ENCODE measurements around the gene AUTS2.

AUTS2 gene

GRCh38 chr7:70377957-70378356 lies 779.7 kb downstream of the AUTS2 start:
- no peak for DNase-seq (ENCODE audit: low read depth in 1 of 2, low spot score in 1 of 2)
- H3K27ac ChIP-seq (replicated peaks), result no peak overlapping the region
- no peak overlapping the region for H3K4me3 ChIP-seq (replicated peaks; ENCODE audit: insufficient read depth, low read length)
- TF ChIP-seq REST (IDR thresholded peaks at IDR 0.05; ENCODE audit: insufficient replicate concordance, low read depth) (no peak), GABPA (IDR thresholded peaks at IDR 0.05; ENCODE audit: low read depth) (no peak), CTCF (IDR thresholded peaks at IDR 0.05; ENCODE audit: insufficient read depth, low read length) (no peak), SPI1 (IDR thresholded peaks at IDR 0.05; ENCODE audit: borderline replicate concordance, low read depth) (no peak), POLR2AphosphoS5 (IDR thresholded peaks at IDR 0.05; ENCODE audit: low read depth) (no peak)
- H3K27me3 ChIP-seq (ENCODE audit: insufficient read depth, poor library complexity, severe bottlenecking), result no peaks in the 10 kb centered on the region

- no peak overlapping the region for H3K4me3 ChIP-seq (replicated peaks; ENCODE audit: insufficient read depth, low read length)
- no peak for DNase-seq (ENCODE audit: low read depth in 1 of 2, low spot score in 1 of 2)
- TF ChIP-seq GABPA (IDR thresholded peaks at IDR 0.05; ENCODE audit: low read depth), result no peak
- no peak for TF ChIP-seq POLR2AphosphoS5 (IDR thresholded peaks at IDR 0.05; ENCODE audit: low read depth)
- TF ChIP-seq CTCF (IDR thresholded peaks at IDR 0.05; ENCODE audit: insufficient read depth, low read length), result no peak
- TF ChIP-seq REST (IDR thresholded peaks at IDR 0.05; ENCODE audit: insufficient replicate concordance, low read depth), result no peak
- no peak for TF ChIP-seq SPI1 (IDR thresholded peaks at IDR 0.05; ENCODE audit: borderline replicate concordance, low read depth)
- no peak overlapping the region for H3K27ac ChIP-seq (replicated peaks)
- no peaks in the 10 kb centered on the region for H3K27me3 ChIP-seq (ENCODE audit: insufficient read depth, poor library complexity, severe bottlenecking)
Measured at GRCh38 chr7:70379210-70379609, 780.9 kb downstream of the AUTS2 start.

- H3K27me3 ChIP-seq (ENCODE audit: insufficient read depth, poor library complexity, severe bottlenecking), result no peaks in the 10 kb centered on the region
- no peak overlapping the region for H3K27ac ChIP-seq (replicated peaks)
- no peak for DNase-seq (ENCODE audit: low read depth in 1 of 2, low spot score in 1 of 2)
- TF ChIP-seq SPI1 (IDR thresholded peaks at IDR 0.05; ENCODE audit: borderline replicate concordance, low read depth) (no peak), REST (IDR thresholded peaks at IDR 0.05; ENCODE audit: insufficient replicate concordance, low read depth) (no peak), POLR2AphosphoS5 (IDR thresholded peaks at IDR 0.05; ENCODE audit: low read depth) (no peak), GABPA (IDR thresholded peaks at IDR 0.05; ENCODE audit: low read depth) (no peak), CTCF (IDR thresholded peaks at IDR 0.05; ENCODE audit: insufficient read depth, low read length) (no peak)
- no peak overlapping the region for H3K4me3 ChIP-seq (replicated peaks; ENCODE audit: insufficient read depth, low read length)
Measured at GRCh38 chr7:70380421-70381015, 782.2 kb downstream of the AUTS2 start.

All from HL-60 (cell line).